ENCODE data around the gene CRELD1.

CRELD1 gene

DNA sequence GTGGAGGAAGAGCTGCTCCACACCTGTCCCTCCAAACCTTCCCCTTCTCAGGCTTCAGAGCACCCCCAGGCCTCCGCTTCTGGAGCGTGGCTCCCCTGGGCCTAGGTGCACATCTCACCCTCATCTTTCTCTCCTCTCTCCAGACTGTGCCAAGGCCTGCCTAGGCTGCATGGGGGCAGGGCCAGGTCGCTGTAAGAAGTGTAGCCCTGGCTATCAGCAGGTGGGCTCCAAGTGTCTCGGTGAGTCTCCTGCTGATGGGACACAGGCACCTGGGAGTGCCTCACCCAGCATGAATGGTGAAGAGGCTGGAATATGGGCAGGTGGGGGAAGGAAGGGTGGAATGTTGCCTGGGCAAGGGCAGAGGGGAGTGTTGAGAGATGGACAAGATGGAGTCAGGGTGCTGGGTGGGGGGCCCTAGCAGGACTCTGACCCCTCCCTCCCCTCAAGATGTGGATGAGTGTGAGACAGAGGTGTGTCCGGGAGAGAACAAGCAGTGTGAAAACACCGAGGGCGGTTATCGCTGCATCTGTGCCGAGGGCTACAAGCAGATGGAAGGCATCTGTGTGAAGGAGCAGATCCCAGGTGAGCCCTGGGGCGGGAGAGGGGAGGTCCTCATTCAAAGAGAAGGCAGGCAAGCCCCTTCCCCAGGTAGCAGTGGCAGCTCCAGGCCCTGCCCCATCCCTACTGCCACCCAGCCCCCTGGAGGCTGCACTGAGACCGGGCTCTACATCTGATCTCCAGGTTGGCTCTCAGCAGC, 9.5 kb downstream of the CRELD1 start:
- TF ChIP-seq CTCF (IDR thresholded peaks at IDR 0.05), result no peak
- Histone ChIP-seq H3K9ac (no peak overlapping the region), H3K9me3 (ENCODE audit: control insufficient read depth, low read length) (no peaks in the 10 kb centered on the region), H3K79me2 (no peaks in the 10 kb centered on the region), H3K4me2 (ENCODE audit: low read length) (no peak overlapping the region), H3K36me3 (ENCODE audit: control insufficient read depth, insufficient read depth, low read length) (no peaks in the 10 kb centered on the region), H3K4me3 (ENCODE audit: low read depth, low read length) (no peak overlapping the region), H3K4me1 (no peaks in the 10 kb centered on the region), H3K27me3 (ENCODE audit: control insufficient read depth, insufficient read depth, low read length) (no peaks in the 10 kb centered on the region), H2AFZ (no peak overlapping the region), H3K27ac (no peak overlapping the region)

GRCh38 chr3:9944271-9944670, 10.6 kb downstream of the CRELD1 start:
- Histone ChIP-seq H3K79me2 (no peaks in the 10 kb centered on the region), H3K4me2 (ENCODE audit: low read length) (no peak overlapping the region), H2AFZ (no peak overlapping the region), H3K27ac (no peak overlapping the region), H3K4me1 (no peaks in the 10 kb centered on the region), H3K36me3 (ENCODE audit: control insufficient read depth, insufficient read depth, low read length) (no peaks in the 10 kb centered on the region), H3K9me3 (ENCODE audit: control insufficient read depth, low read length) (no peaks in the 10 kb centered on the region), H3K27me3 (ENCODE audit: control insufficient read depth, insufficient read depth, low read length) (no peaks in the 10 kb centered on the region), H3K9ac (no peak overlapping the region), H3K4me3 (ENCODE audit: low read depth, low read length) (no peak overlapping the region)
- no peak for TF ChIP-seq CTCF (IDR thresholded peaks at IDR 0.05)

DNA sequence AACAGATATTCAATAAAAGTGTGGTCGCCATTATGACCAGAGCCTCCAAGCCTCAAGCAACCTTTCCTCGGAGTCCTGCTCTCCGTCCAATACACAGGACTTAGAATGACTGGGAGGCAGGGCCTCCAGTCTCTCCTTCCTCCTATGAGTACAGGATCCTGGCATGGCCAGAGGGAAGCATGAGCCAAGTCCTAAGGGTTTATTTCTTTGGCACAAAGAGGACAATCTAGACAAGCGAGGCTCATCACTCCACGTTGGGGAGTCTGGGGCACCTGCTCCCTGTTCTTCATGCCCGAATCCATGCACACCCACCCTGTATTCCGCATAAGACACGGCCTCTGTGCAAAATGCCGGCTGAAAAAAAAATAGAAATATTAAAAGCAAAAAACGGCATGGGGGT, 11.7 kb downstream of the CRELD1 start:
- H3K79me2 ChIP-seq, result no peaks in the 10 kb centered on the region
- H3K9me3 ChIP-seq (ENCODE audit: control insufficient read depth, low read length), result no peaks in the 10 kb centered on the region
- no peak overlapping the region for H3K4me3 ChIP-seq (ENCODE audit: low read depth, low read length)
- no peak overlapping the region for H3K4me2 ChIP-seq (ENCODE audit: low read length)
- no peak overlapping the region for H3K9ac ChIP-seq
- no peaks in the 10 kb centered on the region for H3K36me3 ChIP-seq (ENCODE audit: control insufficient read depth, insufficient read depth, low read length)
- H2AFZ ChIP-seq, result no peak overlapping the region
- no peaks in the 10 kb centered on the region for H3K27me3 ChIP-seq (ENCODE audit: control insufficient read depth, insufficient read depth, low read length)
- TF ChIP-seq CTCF (IDR thresholded peaks at IDR 0.05), result no peak
- H3K27ac ChIP-seq, result no peak overlapping the region
- no peaks in the 10 kb centered on the region for H3K4me1 ChIP-seq

- Histone ChIP-seq H3K36me3 (ENCODE audit: control insufficient read depth, insufficient read depth, low read length) (no peaks in the 10 kb centered on the region), H3K9me3 (ENCODE audit: control insufficient read depth, low read length) (no peaks in the 10 kb centered on the region)
These were observed 12.7 kb downstream of the CRELD1 start for GRCh38 chr3:9946112-9947024.

More at GRCh38 chr3:9946112-9947024, 12.7 kb downstream of the CRELD1 start:
- Histone ChIP-seq H3K4me3 (ENCODE audit: low read depth, low read length) (peak overlapping the region; percentile 29), H3K27ac (no peak overlapping the region), H3K9ac (no peak overlapping the region), H3K4me1 (peaks cover 3% of the 10 kb centered on the region), H3K4me2 (ENCODE audit: low read length) (peak overlapping the region; percentile 35), H3K27me3 (ENCODE audit: control insufficient read depth, insufficient read depth, low read length) (no peaks in the 10 kb centered on the region), H2AFZ (peak overlapping the region; percentile 1), H3K79me2 (no peaks in the 10 kb centered on the region)
- TF ChIP-seq CTCF (IDR thresholded peaks at IDR 0.05), result peak; percentile 42
